NCI-H2227 treated with DMSO at 0.1 percent for 48 hours (cell line): ENCODE measurements around the gene EPHB1.
"Not testable (repeated sequence)": the region's sequence is repeated elsewhere in the genome, so short reads cannot be mapped to it uniquely, and the experiment has no call there.

ENCODE experiments used
- DNase-seq: peaks from one replicate; lab custom pipeline; 2025; lab: John Stamatoyannopoulos, UW

The EPHB1 gene

DNA sequence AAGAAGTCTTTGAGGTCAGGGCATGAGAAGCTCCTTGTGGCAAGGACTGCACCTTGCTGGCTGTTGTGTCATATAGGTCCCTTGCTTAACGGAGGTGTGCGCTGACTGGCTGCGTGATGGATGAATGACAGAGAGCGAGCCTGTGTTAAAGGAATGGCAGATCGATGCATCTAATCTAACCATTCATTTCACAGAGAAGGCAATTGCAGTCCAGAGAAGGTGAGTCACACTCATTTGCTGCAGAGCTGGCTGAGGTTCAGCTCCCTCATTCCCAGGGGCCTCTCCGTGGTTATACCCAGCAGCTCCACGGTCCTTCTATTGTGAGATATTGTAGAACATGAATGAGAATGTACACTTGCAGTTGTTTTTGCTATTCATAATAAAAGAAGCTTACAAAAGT, 289.3 kb downstream of the EPHB1 start:
- DNase-seq: no peak

GRCh38 chr3:135084976-135085375, 289.9 kb downstream of the EPHB1 start:
- DNase-seq: no peak

DNA sequence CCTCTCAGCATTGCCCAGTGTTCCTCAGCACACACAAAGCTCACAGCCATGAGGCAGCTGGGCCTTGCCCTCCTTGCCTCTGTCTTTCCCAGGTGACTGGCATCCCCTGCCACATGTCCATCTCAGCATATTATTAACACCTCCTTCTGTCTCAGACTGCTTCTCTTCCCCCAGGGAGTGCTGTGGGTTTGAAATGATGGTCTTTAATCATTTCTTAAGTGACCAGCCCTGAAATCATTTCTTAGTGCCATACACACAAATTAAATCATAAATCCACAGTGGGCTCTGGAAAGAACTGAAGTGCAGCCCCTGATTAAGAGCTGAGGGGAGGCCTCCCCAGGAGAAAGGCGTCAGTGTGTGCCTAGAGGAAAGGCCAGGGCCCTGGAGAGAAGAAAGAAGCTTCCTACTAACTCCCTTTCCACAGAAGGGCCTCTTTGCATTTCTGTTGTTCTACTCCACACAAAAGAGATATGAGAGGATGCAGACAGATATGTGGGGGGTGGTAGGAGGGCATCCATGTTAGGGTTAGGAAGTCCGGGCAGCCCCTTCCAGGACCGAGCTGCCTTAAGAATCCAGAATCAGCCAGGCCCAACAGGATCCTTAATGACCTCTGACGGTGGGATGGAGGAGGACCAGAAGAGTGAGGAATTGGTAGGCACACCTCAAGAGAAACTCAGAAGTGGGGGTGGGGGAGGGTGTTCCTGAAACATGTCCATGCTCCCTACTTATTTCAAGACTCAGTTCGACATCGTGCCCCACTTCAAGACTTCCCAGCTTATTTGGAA, 290.8 kb downstream of the EPHB1 start:
- no peak for DNase-seq

DNA sequence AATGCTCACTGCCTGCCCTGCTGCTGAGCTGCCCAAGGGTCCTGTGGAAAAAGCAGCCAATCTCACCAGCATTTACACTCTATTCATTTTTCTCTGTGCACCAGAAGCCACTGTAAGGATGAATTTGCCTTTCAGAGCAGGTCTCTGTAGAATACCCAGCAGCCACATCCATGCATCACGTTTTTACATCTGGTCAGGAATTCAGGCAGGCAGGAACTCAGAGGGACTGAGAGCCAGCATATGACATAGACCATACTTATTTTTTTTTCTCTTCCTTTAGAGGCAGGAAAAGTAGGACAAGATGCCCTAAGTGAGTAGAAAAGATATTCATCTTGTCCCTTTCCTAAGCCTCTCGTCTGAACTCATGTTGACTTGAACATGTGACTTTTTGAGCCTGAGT, 292.7 kb downstream of the EPHB1 start:
- DNase-seq: no peak

GRCh38 chr3:135089451-135089850, 294.4 kb downstream of the EPHB1 start:
- no peak for DNase-seq

- no peak for DNase-seq
Measured at GRCh38 chr3:135090020-135090717, 295.1 kb downstream of the EPHB1 start.

- DNase-seq: no peak
Measured at GRCh38 chr3:135091946-135092345, 296.9 kb downstream of the EPHB1 start.

- DNase-seq: no peak
Measured at GRCh38 chr3:135093121-135093520, 298.1 kb downstream of the EPHB1 start.

DNA sequence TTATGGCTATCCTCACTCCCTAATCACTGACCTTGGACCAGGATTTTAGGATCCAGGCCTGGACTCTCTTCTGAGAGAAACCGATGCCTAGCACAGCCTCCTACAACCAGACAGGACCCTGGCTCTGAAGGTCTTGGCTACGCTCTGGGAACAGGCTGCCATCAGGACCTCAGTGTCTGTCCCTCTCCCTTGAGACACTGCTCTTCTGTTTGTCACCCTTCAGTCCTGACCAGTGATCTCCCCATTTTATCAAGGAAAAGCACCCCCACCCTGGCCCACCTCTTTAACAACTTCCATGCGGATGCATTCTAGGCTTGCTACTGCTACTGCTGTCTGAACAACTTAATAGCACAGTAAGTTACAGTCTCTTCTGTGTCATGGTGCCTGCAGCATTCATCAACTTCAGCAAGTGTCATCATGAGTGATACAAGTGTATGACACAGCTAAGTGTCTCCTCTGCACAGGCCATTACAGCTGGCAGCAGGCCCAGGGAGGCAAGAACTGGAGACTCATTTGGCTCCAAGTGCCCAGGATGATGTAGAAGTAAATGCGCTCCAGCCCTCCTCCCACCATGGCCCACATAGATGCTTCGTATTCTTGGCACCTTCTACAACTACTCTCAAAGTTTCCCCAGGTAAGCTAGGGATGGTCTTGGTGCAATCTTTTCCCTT, 302.4 kb downstream of the EPHB1 start:
- peak; percentile 2 for DNase-seq

- peak; percentile 5 for DNase-seq
Measured at GRCh38 chr3:135099734-135100355, 304.8 kb downstream of the EPHB1 start.

DNA sequence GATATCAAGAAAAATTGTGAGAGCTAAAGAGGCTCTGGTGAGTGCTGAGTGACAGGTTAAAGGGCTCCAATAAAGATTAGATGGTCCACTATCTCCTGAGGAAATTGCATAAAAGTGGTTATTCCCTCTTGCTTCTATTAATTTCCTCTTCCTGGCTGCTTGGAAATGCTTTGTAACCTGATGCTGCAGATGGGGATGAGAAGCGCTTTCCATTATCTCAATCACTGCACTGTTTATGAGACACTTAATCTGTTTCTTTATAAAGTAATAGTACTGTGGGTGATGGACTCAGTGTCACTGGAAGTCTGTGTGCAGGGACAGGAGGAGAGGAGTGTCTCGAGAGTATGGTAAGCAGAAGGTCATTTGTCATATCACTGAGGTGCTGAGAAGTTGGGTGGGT, 305.3 kb downstream of the EPHB1 start:
- peak; percentile 8 for DNase-seq

- peak; percentile 57 for DNase-seq
Measured at GRCh38 chr3:135103917-135104316, 308.9 kb downstream of the EPHB1 start.

DNA sequence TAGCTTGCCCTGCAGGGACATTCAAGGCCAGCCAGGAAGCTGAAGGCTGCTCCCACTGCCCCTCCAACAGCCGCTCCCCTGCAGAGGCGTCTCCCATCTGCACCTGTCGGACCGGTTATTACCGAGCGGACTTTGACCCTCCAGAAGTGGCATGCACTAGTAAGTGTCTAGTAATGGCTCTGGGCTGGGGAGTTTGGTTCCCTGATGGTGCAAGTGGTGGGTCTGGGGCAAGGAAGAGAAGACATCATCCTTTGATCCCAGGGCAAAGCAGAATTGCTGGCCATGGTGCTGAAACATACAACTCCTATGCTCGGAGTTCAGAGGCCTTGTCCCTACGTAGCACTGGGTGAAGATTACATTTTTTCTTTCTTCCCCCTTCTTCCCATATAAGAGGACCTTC, 311.4 kb downstream of the EPHB1 start:
- no peak for DNase-seq

DNA sequence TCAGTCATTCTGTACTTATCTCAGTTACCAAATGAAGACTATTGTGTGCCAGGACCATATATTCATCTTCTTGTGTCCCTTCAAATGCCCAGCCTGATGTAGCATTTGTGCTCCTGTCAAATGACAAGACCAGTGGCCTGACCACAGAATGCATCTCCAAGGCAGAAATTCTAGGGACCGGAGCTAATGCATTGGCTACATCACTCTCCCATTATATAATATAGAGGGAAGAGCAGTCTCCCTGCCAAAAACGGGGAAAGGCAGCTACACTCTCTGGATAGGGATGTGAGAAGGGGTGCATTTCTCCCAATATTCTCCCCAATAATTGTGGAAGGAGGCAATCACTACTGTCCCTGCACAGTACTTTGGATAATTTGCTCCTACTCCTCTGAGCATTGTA, 312.0 kb downstream of the EPHB1 start:
- no peak for DNase-seq

DNA sequence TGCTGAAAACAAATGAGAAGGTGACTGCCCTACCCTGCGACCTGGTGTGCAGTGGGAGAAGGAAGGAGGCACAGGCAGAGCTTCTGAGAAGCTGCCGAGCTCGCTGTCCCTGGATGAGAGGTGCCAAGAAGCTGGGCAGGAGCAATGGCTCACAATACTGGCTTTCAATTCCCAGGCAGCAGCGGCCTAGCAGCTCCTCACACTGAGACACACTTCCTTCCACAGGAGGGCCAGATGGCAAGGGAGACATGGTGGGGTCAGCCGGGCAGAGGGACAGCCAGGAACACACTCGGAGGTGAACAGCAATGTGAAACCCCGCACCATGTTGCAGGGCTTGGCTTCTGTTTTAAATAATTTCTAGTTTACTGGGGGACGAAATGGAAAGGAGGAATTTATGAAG, 314.6 kb downstream of the EPHB1 start:
- no peak for DNase-seq

- not testable (repeated sequence) for DNase-seq
Measured at GRCh38 chr3:135114551-135114950, 319.5 kb downstream of the EPHB1 start.

DNA sequence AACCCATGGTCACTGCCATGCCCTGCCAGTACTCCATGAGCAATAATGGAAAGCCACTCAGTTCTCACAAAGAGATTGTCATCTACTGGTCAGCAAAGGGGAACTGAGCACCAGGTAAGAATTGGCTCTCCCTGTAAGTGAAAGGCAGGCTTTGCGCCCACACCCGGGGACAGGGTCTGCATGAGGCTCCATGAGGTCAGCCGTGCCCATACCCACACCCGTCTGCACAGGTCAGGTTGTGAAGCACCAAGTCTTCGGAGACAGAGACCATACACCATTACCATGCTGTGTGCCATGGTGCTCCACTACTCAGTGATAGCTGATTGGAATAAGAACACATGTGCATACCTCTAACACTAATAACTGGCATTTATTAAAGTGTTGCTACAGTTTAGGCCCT, 322.9 kb downstream of the EPHB1 start:
- no peak for DNase-seq

- no peak for DNase-seq
Measured at GRCh38 chr3:135118792-135119191, 323.7 kb downstream of the EPHB1 start.

GRCh38 chr3:135125171-135125801, 330.2 kb downstream of the EPHB1 start:
- no peak for DNase-seq

DNA sequence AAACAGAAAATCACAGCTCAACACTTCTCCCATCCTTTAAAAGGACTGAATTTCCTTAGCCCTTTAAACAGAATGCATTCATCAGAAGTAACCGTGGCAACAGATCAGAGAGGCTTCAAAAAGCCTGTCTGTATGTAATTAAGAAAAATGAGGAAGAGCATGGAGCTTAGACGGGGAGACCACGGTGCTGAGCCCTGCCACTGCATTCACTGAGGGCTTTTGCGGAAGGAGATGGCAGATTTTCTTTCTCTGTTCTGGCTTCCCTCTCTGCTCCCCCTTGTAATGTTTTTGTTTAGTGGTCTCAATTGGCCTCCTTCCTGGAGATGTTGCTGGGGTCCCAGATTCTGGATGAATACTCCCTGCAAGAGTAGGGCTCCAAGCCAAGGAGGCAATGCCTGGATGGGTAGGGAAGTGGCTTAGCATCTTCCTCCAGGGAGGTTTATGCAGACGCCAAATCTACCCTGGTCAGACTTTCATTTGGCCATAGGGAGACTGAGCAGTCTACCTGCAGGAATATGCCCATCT, 332.9 kb downstream of the EPHB1 start:
- no peak for DNase-seq

- no peak for DNase-seq
Measured at GRCh38 chr3:135128818-135129217, 333.8 kb downstream of the EPHB1 start.

DNA sequence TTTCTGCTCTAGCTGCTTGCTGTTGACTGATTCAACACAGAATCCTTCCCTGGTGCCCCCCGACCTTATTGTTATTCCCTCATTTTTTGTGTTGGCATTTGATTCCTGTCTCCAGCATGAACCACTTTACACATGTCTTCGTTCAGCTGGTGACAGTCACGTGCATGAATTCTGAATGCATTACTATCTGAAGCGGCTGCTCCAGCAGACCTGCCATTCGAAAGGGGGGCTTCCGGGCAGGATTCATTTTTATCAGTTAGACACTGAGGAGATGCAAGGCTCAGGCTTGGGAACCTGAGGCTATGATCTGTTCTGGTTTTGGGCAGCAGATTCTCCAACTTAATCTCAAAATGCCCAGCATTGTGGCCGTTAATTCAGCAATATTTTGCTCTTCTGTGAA, 336.2 kb downstream of the EPHB1 start:
- DNase-seq: no peak
